ENCODE results near the gene DEF6. TPM values are rescaled to one million over a fixed set of nuclear protein-coding genes. Genes with fewer than 3 reads are reported as not detected.

DEF6 gene
- total RNA-seq, 1 donor from 2014 or later = 1.8 TPM

DNA sequence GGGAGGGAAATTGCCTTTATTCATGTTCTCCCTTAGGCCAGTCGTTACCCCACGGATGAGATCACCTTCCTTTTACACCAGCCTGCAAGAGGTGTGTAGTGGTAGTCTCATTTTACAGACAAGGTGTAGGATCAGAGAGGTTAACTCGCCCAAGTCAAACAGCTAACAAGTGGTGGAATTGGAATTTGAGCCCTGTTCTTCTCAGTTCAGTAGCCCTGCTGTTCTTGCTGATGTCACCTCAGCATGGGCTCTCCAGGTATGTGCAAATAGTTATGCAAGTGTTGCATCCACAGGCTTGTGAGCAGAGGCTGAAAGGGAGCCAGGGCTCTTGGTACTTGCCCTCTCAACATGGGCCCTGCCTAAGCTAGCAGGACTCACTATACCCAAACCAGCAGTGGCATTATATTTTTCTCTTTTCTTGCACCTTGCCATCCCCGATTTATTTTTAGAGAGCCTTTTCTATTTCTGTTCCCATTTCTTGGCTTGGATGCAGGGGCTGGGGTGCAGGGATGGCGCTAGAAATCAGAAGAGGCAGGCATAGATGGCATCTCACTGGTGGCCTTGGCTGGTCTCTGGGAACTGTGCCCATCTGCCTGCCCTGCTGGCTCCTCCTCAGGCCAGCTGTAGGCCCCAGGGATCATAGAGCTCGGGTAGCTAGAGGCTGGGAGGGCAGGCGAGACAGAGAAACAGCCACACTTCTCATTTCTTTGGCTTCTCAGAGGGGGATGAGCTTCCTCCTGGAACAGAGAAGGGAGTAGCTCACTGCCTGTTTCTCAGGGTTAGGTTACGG, 62.9 kb downstream of the DEF6 start:
- intact Hi-C loops (cut with micrococcal nuclease) = no loop called here
- peak; percentile 83 for ATAC-seq
- DNase-seq = peak; percentile 71

DNA sequence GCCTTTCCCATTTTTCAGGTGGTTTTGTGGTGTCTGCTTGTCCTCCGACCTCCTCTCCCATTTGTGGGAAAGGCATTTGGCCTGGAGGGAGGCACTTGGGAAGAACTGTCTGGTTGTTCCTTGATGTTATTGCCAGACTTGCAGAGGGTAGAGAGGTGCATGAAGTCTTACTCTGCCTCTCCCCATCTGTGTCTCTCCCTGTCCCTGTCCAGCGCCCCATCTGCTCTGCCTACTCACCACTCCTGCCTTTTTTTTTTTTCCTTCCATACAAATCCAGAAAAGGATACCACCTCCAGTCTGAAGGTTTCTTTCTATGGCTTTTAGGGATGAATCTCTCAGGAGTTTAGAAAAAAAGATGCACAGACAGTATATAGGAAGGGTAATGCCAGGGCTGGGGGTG, 64.6 kb downstream of the DEF6 start:
- no peak for ATAC-seq
- intact Hi-C loops (cut with micrococcal nuclease) = no loop called here
- DNase-seq = no peak

DNA sequence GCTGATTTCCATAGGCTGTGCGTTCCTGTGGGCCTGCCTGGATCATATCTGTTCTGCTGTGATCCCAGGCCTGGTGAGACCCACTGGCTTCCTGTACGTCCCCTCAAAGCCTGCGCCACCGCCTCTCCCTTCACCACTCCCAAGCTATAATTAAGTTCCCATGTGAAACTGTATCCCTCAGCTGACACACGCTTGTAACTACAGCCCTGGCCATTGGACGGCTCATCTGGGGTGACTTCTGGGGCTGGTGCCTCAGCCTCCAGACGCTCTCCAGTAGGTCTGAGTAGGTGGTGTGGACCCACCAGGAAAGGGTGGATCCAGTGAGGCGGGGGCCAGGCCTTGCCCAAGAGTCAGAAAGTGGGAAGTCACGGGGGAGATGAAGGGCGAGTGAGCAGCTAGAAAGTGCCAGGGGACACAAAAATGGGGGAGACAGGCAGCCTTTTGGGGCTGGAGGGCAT, 65.7 kb downstream of the DEF6 start:
- ATAC-seq (peak; percentile 49), DNase-seq (peak; percentile 39)
- intact Hi-C loops (cut with micrococcal nuclease) = no loop called here

DNA sequence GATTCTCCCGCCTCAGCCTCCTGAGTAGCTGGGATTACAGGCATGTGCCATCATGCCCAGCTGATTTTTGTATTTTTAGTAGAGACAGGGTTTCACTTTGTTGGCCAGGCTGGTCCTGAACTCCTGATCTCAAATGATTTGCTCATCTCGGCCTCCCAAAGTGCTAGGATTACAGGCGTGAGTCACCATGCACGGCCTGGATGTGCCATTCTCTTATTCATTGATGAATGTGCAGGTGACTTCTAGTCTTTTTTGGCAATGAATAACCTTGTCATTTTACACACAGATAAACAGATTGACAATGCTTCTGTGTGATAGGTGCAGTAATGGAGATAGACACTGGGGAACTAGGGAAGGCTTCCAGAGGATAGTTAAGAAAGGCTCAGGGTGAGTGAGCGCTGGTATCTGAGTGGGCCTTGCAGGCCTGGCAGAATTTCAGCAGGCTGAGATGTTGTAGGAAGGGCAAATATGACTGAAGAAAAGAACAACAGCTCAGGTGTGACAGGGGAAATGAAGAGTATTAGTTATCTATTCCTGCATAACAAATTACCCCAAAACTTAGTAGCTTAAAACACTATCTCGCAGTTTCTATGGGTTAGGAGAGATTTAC, 68.1 kb downstream of the DEF6 start:
- intact Hi-C loops (cut with micrococcal nuclease) = no loop called here
- DNase-seq (no peak), ATAC-seq (no peak)

DNA sequence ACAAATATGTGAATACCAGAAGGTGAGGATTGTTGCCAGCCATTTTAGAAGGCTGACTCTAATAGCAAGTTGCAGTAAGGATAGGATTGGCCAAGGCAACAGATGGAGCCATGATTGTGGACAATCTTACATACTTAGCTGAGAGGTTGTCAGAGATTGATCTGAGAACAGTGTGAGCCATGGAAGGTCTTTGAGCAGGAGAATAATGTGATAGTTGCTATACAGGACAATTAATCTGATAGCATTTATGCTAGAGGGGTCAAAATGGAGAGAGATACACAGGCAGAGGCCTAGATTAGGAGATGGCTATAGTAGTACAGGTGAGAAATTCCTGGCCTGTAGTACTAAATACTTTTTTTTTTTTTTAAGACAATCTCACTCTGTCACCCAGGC, 68.6 kb downstream of the DEF6 start:
- DNase-seq = no peak
- no peak for ATAC-seq
- intact Hi-C loops (cut with micrococcal nuclease) = no loop called here

DNA sequence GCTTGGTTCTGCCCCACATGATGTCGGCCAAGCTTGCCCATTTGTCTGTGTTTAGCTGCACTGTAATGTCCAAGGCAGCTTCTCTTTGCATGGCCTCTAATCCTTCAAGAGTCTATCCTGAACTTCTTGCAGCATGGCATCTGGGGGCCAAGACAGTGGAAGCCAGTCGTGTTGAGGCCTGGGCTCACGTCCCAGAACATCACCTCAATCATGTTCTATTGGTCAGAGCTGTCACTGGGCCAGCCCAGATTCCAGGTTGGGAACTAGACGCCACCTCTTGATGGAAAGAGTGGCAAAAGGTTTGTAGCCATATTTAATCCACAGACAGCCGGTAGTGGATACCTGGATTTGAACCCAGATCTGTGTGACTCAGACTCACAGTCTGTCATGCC, 70.0 kb downstream of the DEF6 start:
- DNase-seq = no peak
- intact Hi-C loops (cut with micrococcal nuclease) = no loop called here
- ATAC-seq = no peak

DNA sequence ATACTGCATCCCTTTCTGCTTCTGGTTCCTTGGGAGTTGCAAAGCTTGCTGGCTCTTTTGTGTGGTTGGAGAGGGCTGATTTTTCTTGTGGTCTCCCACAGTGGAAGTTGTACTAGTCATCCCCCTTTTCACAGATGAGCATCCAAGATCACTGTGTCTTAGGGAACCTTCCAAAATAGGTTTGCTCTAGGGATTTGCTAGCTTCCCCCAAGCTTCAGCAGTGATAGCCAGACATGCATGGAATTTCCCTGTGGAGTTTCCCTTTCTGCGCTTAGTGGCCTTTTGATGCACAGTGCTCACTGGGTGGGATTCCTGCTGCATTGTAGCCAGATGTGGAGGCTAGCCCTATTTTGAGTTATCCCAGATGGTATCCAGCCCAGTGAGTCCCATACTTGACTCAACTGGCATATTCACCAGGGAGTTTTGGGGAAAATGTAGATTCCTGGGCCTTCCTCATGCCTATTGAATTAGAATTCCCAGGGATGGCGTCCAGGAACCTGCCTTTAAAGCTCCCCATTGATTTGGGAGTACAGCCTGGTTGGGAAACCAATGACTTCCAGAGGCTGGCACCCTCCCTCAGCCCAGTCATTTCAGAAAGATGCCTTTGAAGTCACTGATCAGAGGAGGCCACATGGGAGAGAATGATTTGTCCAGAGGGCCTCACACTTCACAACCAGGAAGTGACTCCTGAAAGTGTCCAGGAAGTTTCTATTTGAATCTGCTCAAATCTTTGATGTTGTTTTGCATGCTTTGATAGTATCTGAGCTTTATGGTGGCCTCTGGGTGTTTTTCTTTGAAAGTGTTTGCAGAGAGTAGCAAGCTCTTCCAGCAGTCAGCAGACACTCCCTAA, 70.6 kb downstream of the DEF6 start:
- intact Hi-C loops (cut with micrococcal nuclease) = no loop called here
- ATAC-seq (no peak), DNase-seq (no peak)

DNA sequence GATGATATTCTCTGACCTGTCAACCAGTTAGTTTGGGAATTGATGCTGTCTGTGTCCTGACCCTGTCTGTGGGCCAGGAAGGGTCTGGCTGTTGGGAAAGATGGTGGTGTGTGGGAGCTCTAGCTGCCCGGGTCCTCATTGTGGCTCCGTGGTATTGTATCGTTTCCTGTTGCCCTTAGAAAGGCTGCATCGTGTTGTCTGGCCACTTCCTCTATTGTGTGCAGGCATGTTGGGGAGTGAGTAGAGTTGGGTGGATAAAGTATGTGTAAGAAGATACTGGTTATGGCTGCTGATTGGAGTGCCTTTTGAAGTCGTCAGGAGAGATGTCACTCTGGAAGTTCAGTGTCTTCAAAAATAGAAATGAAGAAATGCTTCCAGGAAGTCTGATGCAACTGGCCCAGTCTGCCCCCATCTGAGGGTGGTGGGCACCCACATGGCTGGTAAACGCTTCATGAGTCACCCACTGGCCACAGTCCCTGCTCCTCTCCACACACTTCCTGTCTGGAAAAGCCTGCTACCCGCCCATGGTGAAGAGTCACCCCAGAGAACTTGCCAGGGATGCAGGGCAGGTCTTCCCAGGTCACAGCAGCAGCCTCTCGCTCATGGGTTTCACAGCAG, 72.6 kb downstream of the DEF6 start:
- ATAC-seq (peak; percentile 93), DNase-seq (peak; percentile 66)
- intact Hi-C loops (cut with micrococcal nuclease) = no loop called here

DNA sequence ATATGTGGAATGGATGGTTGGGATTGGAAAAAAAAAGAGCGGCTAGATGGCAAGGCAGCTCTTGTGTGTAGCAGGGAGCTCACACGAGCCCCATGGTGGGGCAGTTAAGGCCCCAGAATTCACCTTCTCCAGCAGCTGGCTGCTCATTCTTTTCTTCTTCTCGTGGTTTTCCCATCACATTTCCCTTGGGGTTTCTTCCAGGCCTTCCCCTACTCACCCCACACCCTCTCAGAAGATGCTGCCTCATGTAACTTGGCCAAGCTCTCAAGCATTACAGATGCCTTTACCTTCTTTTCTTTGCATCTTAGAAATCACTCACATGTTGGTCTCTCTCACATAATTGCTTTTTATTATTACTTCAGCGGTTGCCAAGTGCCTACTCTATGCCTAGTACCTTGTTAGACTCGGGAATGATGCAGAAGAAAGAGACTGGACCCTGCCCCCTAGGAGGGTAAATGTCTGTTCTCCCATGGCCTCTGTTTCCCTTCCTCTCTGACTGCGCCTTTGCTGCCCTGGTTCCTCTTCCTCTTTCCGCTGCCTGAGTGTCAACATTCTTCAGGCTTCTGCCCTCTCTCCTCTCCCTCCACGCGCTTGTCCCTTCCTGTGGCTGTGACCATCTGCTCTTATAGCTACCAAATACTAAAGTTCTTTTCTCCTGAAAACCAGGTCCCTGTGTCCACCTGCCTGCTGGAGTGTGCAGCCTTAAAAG, 73.3 kb downstream of the DEF6 start:
- DNase-seq (no peak), ATAC-seq (peak; percentile 57)
- intact Hi-C loops (cut with micrococcal nuclease) = no loop called here

Other genes with a start within 250 kb of the DEF6 start
- gene TCP11, start 156.5 kb upstream of the DEF6 start, total RNA-seq = not detected
- 3.5 TPM for gene SCUBE3, start 83.9 kb upstream of the DEF6 start, total RNA-seq
- gene ZNF76, start 38.1 kb upstream of the DEF6 start, total RNA-seq = 44.1 TPM
- gene PPARD, start 44.7 kb downstream of the DEF6 start, total RNA-seq = 15.1 TPM
- 3.8 TPM for gene FANCE, start 154.5 kb downstream of the DEF6 start, total RNA-seq
- 560 TPM for gene RPL10A, start 170.6 kb downstream of the DEF6 start, total RNA-seq
- gene TEAD3, start 199.3 kb downstream of the DEF6 start, total RNA-seq = 30.4 TPM
- not detected for gene TULP1, start 215.1 kb downstream of the DEF6 start, total RNA-seq